ENCODE results near the gene TSSK6. TPM values are rescaled to one million over a fixed set of nuclear protein-coding genes. Genes with fewer than 3 reads are reported as not detected.
A peak's percentile ranks its signal among the peaks of the same experiment; 100 is the strongest.

TSSK6 gene
- total RNA-seq, 1 experiment from 2014 or later = 4.5 TPM

DNA sequence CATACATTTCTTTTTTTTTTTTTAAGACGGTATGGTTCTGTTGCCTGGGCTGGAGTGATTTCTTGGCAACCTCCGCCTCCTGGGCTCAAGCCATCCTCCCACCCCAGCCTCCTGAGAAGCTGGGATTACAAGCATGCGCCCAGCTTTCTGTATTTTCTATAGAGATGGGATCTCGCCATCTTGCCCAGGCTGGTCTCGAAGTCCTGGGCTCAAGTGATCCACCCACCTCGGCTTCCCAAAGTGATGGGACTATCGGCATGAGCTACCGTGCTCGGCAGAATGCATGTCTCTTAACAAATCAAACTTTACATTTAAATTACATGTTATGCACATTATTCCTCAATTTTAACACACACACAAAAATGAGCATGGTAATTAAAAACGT lies 1.9 kb upstream of the TSSK6 start:
- DNase-seq = no peak
- peak overlapping the region; percentile 83; the same call in 1 of the 2 replicates for H3K9ac ChIP-seq (ENCODE audit: low read length)
- H3K27me3 ChIP-seq (ENCODE audit: low read length) = no peaks in the 10 kb centered on the region
- no peak overlapping the region for H2AFZ ChIP-seq (ENCODE audit: low read length)
- ATAC-seq = no peak
- H3K4me1 ChIP-seq (ENCODE audit: insufficient read depth, low read length) = peaks cover 15% of the 10 kb centered on the region; the same call in 1 of the 2 replicates
- H3K36me3 ChIP-seq (ENCODE audit: low read depth, low read length) = peaks cover 7% of the 10 kb centered on the region; the same call in 1 of the 2 replicates
- POLR2A ChIA-PET (ENCODE audit: unreplicated experiment) = no interaction called here
- H3K4me3 ChIP-seq (ENCODE audit: low read length) = peak overlapping the region; percentile 99
- CTCF ChIA-PET = no interaction called here
- H3K4me2 ChIP-seq (ENCODE audit: low read length) = peak overlapping the region; percentile 88
- H3K9me2 ChIP-seq (replicated peaks; ENCODE audit: low read length) = no peaks in the 10 kb centered on the region
- H4K20me1 ChIP-seq (ENCODE audit: low read length) = no peaks in the 10 kb centered on the region
- no peaks in the 10 kb centered on the region for H3K9me3 ChIP-seq (ENCODE audit: low read length)
- intact Hi-C loops (cut with micrococcal nuclease) = no loop called here
- no peak for TF ChIP-seq EZH2 (IDR thresholded peaks at IDR 0.05; ENCODE audit: low read length, unreplicated experiment)
- TF ChIP-seq EZH2phosphoT487 (IDR thresholded peaks at IDR 0.05; ENCODE audit: borderline replicate concordance, low read length) = no peak
- TF ChIP-seq, protein P1, sequence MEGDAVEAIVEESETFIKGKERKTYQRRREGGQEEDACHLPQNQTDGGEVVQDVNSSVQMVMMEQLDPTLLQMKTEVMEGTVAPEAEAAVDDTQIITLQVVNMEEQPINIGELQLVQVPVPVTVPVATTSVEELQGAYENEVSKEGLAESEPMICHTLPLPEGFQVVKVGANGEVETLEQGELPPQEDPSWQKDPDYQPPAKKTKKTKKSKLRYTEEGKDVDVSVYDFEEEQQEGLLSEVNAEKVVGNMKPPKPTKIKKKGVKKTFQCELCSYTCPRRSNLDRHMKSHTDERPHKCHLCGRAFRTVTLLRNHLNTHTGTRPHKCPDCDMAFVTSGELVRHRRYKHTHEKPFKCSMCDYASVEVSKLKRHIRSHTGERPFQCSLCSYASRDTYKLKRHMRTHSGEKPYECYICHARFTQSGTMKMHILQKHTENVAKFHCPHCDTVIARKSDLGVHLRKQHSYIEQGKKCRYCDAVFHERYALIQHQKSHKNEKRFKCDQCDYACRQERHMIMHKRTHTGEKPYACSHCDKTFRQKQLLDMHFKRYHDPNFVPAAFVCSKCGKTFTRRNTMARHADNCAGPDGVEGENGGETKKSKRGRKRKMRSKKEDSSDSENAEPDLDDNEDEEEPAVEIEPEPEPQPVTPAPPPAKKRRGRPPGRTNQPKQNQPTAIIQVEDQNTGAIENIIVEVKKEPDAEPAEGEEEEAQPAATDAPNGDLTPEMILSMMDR (conservative IDR thresholded peaks at IDR 0.05; ENCODE audit: low read depth, low read length) = no peak
- BruUV-seq (replicated peaks) = TSS peak; percentile 57
- no peak overlapping the region for H3K27ac ChIP-seq (ENCODE audit: low read length)
- peaks cover 60% of the 10 kb centered on the region for H3K79me2 ChIP-seq (ENCODE audit: low read length)
- H3F3A ChIP-seq (ENCODE audit: low read length, unreplicated experiment) = no peaks in the 10 kb centered on the region

DNA sequence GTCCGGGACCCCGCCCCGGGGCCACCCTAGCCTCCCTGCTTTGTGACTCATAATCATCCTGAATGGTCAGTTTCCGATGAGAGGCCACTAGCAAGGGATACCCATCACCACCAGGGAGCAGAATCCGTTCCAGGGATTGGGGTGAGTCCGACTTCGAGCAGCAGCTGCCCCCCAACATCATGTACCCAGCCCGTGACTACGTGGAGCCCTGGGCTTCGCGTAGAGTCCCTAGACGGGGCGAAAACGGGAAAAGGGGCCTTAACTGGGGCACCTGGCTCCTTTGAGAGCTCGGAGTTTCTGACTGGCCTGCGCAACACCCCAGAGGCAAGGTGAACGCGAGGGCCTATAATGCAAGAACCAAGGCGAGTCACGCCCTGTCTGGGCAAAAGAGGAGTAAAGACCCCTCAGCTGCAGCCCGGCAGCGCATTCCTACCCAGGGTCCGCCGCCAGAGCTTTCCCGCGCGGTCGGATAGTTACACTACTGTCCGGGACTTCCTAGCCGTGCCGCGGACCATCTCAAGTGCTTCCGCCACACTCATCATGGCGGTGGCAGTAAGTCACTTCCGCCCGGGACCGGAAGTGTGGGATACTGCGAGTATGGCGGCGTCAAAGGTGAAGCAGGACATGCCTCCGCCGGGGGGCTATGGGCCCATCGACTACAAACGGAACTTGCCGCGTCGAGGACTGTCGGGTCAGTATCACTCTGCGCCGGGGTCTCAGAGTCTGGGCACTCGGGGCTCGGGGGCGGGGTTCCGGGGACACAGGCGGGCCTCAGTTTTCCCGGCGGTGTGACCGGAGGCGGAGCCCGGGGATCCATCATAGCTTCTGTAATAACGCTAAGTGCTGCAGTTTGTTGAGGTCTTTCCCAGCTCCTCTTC lies 533 bp upstream of the TSSK6 start, which contains the start of gene NDUFA13:
TSS of gene NDUFA13 (plus strand) at position 584 of the 878 bp plus-strand sequence. CDS start at position 598, 14 bp downstream.
- CTCF ChIA-PET = no interaction called here
- peaks cover 15% of the 10 kb centered on the region; the same call in 1 of the 2 replicates for H3K4me1 ChIP-seq (ENCODE audit: insufficient read depth, low read length)
- H3K9ac ChIP-seq (ENCODE audit: low read length) = peak within 1 kb of the TSS; percentile 83
- POLR2A ChIA-PET (ENCODE audit: unreplicated experiment) = interaction anchor here (0.5 kb wide), 1 partner anchor 97 kb away, joined by 3 read pairs; no protein-coding TSS in a partner anchor
- H3K9me2 ChIP-seq (replicated peaks; ENCODE audit: low read length) = no peaks in the 10 kb centered on the region
- no peaks in the 10 kb centered on the region for H3K27me3 ChIP-seq (ENCODE audit: low read length)
- no peaks in the 10 kb centered on the region for H3K9me3 ChIP-seq (ENCODE audit: low read length)
- H3K4me3 ChIP-seq (ENCODE audit: low read length) = peak within 1 kb of the TSS; percentile 99
- TSS peak; percentile 94 for BruUV-seq (replicated peaks)
- no peaks in the 10 kb centered on the region for H3F3A ChIP-seq (ENCODE audit: low read length, unreplicated experiment)
- DNase-seq (peak; percentile 97), ATAC-seq (peak; percentile 90)
- TF ChIP-seq EZH2 (IDR thresholded peaks at IDR 0.05; ENCODE audit: low read length, unreplicated experiment) = no peak
- TF ChIP-seq, protein P1 (conservative IDR thresholded peaks at IDR 0.05; ENCODE audit: low read depth, low read length) = peak; percentile 38; the same call in 1 of the 2 replicates
- H3K36me3 ChIP-seq (ENCODE audit: low read depth, low read length) = peaks cover 7% of the 10 kb centered on the region; the same call in 1 of the 2 replicates
- H4K20me1 ChIP-seq (ENCODE audit: low read length) = no peaks in the 10 kb centered on the region
- intact Hi-C loops (cut with micrococcal nuclease) = no loop called here
- peaks cover 47% of the 10 kb centered on the region for H3K79me2 ChIP-seq (ENCODE audit: low read length)
- H3K4me2 ChIP-seq (ENCODE audit: low read length) = peak within 1 kb of the TSS; percentile 88
- peak within 1 kb of the TSS; percentile 42 for H3K27ac ChIP-seq (ENCODE audit: low read length)
- peak within 1 kb of the TSS; percentile 86 for H2AFZ ChIP-seq (ENCODE audit: low read length)

Data from PC-3 (cell line).